IMR-90 (cell line): ENCODE results near the gene ABR. TPM values are rescaled to one million over a fixed set of nuclear protein-coding genes. Genes with fewer than 3 reads are reported as not detected.

ENCODE experiments used
- ATAC-seq: fragments of 200-7000 bp; cut with Tn5 transposase; 2 replicates; pipeline ENCODE4 v1.9.1; 2020; ENCODE audit warnings: low read depth, mild to moderate bottlenecking, moderate library complexity
- BruUV-seq: library from RNA; stranded (reverse); fragments of 400-500 nt; replicated peaks from 2 replicates; lab custom pipeline; 2021; lab: Mats Ljungman, UMichigan
- CTCF ChIA-PET: fragments of 300-600 bp; formaldehyde crosslinking; extraction: SDS; loops from one replicate; lab custom pipeline; 2021; ENCODE audit warnings: antibody characterized with exemption; lab: Yijun Ruan, JAX
- POLR2A ChIA-PET: fragments of 300-600 bp; sonication (Branson Sonifier 250); formaldehyde crosslinking; loops from one replicate; lab custom pipeline; 2022; ENCODE audit warnings: antibody characterized with exemption; ENCODE audit not compliant: unreplicated experiment; lab: Charles Lee
- DNase-seq: peaks from one replicate; pipeline ENCODE4 v3.0.0; 2013
- H2AFZ ChIP-seq: replicated peaks from 2 replicates; pipeline ENCODE3; 2013; ENCODE audit warnings: low read length, mild to moderate bottlenecking; ENCODE audit not compliant: poor library complexity
- H2AK5ac ChIP-seq: 2 replicates; pipeline ENCODE4 v1.6.1; 2013; ENCODE audit warnings: low read depth, low read length, inconsistent platforms
- H2AK9ac ChIP-seq: replicated peaks from 2 replicates; pipeline ENCODE3; 2013; ENCODE audit warnings: mild to moderate bottlenecking, low read depth, low read length, moderate library complexity; ENCODE audit not compliant: poor library complexity
- H2BK120ac ChIP-seq: 2 replicates; pipeline ENCODE4 v1.6.1; 2013; ENCODE audit warnings: low read depth, low read length, inconsistent platforms
- H2BK15ac ChIP-seq: 3 replicates; pipeline ENCODE4 v1.6.1; 2013; ENCODE audit warnings: low read depth, low read length, inconsistent platforms
- H2BK20ac ChIP-seq: 2 replicates; pipeline ENCODE4 v1.6.1; 2013; ENCODE audit warnings: low read depth, mild to moderate bottlenecking, inconsistent platforms, low read length, moderate library complexity
- H2BK5ac ChIP-seq: 2 replicates; pipeline ENCODE4 v1.6.1; 2013; ENCODE audit warnings: mild to moderate bottlenecking, low read depth, low read length, inconsistent platforms; ENCODE audit not compliant: poor library complexity, severe bottlenecking
- H3K14ac ChIP-seq: replicated peaks from 2 replicates; pipeline ENCODE4 v1.6.1; 2013; ENCODE audit warnings: low read depth, low read length, inconsistent platforms
- H3K18ac ChIP-seq: 2 replicates; pipeline ENCODE4 v1.6.1; 2013; ENCODE audit warnings: low read depth, low read length, control low read depth
- H3K23ac ChIP-seq: 2 replicates; pipeline ENCODE4 v1.6.1; 2013; ENCODE audit warnings: low read depth, low read length, inconsistent platforms
- H3K27ac ChIP-seq: 2 replicates; pipeline ENCODE4 v1.5.1; 2013; ENCODE audit warnings: mild to moderate bottlenecking, control low read depth, low read length; ENCODE audit not compliant: insufficient read depth
- H3K27me3 ChIP-seq: 2 replicates; pipeline ENCODE4 v1.6.1; 2013; ENCODE audit warnings: low read length; ENCODE audit not compliant: control insufficient read depth, insufficient read depth
- H3K36me3 ChIP-seq: 2 replicates; pipeline ENCODE4 v1.6.1; 2013; ENCODE audit warnings: low read length, mixed read lengths; ENCODE audit not compliant: control insufficient read depth, insufficient read depth
- H3K4ac ChIP-seq: 2 replicates; pipeline ENCODE4 v1.6.1; 2013; ENCODE audit warnings: low read depth, low read length, inconsistent platforms
- H3K4me1 ChIP-seq: 2 replicates; pipeline ENCODE4 v1.6.1; 2013; ENCODE audit warnings: low read length, mixed read lengths; ENCODE audit not compliant: control insufficient read depth, insufficient read depth
- H3K4me2 ChIP-seq: 2 replicates; pipeline ENCODE4 v1.6.1; 2013; ENCODE audit warnings: low read depth, mild to moderate bottlenecking, control low read depth, low read length, moderate library complexity
- H3K4me3 ChIP-seq: 2 replicates; pipeline ENCODE4 v1.5.1; 2013; ENCODE audit warnings: low read depth, mild to moderate bottlenecking, control low read depth, low read length, moderate library complexity; ENCODE audit not compliant: insufficient read depth
- H3K56ac ChIP-seq: 2 replicates; pipeline ENCODE4 v1.6.1; 2013; ENCODE audit warnings: low read length, inconsistent platforms; ENCODE audit not compliant: insufficient read depth; ENCODE audit errors: extremely low read depth
- H3K79me1 ChIP-seq, 2 experiments: 2 replicates each; pipeline ENCODE4 v1.6.1; 2013; ENCODE audit warnings: low read length in 2 of 2, inconsistent platforms in 1 of 2, low read depth in 1 of 2
- H3K9ac ChIP-seq: 2 replicates; pipeline ENCODE4 v1.6.1; 2013; ENCODE audit warnings: low read depth, low read length, control low read depth
- H3K9me1 ChIP-seq: 2 replicates; pipeline ENCODE4 v1.6.1; 2013; ENCODE audit warnings: low read length, inconsistent platforms; ENCODE audit not compliant: insufficient read depth
- H3K9me3 ChIP-seq: 2 replicates; pipeline ENCODE4 v1.6.1; 2013; ENCODE audit warnings: low read length; ENCODE audit not compliant: control insufficient read depth, insufficient read depth
- H4K20me1 ChIP-seq: 2 replicates; pipeline ENCODE4 v1.6.1; 2013; ENCODE audit warnings: low read length, inconsistent platforms; ENCODE audit not compliant: insufficient read depth
- H4K5ac ChIP-seq: 2 replicates; pipeline ENCODE4 v1.6.1; 2013; ENCODE audit warnings: mild to moderate bottlenecking, low read depth, low read length, control low read depth
- H4K8ac ChIP-seq, 2 experiments: 2 replicates each; pipeline ENCODE4 v1.6.1; 2013; ENCODE audit warnings: low read depth in 2 of 2, low read length in 2 of 2, control low read depth in 1 of 2, inconsistent platforms in 1 of 2
- H4K91ac ChIP-seq: 2 replicates; pipeline ENCODE4 v1.6.1; 2013; ENCODE audit warnings: low read depth, low read length, inconsistent platforms; ENCODE audit not compliant: insufficient read depth
- MAFK ChIP-seq: IDR thresholded peaks from 2 replicates; pipeline ENCODE4 v1.6.1; 2012; ENCODE audit warnings: low read depth, low read length, improper control_type of control experiment
- MAZ ChIP-seq: IDR thresholded peaks from 2 replicates; pipeline ENCODE4 v1.6.1; 2012; ENCODE audit warnings: low read depth, mild to moderate bottlenecking, low read length, improper control_type of control experiment, moderate library complexity, borderline replicate concordance
- RCOR1 ChIP-seq: IDR thresholded peaks from 2 replicates; pipeline ENCODE4 v1.6.1; 2012; ENCODE audit warnings: mild to moderate bottlenecking, low read length, improper control_type of control experiment; ENCODE audit not compliant: insufficient replicate concordance
- WGBS, 2 experiments: methylation state at CpG; one replicate each; pipeline versions ENCODE4 v1.1.5 to v1.1.7; 2013; ENCODE audit warnings: missing lambda C conversion rate in 2 of 2; ENCODE audit not compliant: insufficient read length in 1 of 2; ENCODE audit errors: extremely low coverage in 2 of 2; 5-methylcytosine and 5-hydroxymethylcytosine counted together
- dilution Hi-C: fragments of 300-500 bp; cut with HindIII; formaldehyde crosslinking; loops from one replicate; pipeline ENCODE4 v1.14.3; 2018; ENCODE audit warnings: low sequenced_read_pairs; ENCODE audit not compliant: unreplicated experiment
- in situ Hi-C: fragments of 300-500 bp; cut with MboI; formaldehyde crosslinking; loops from 3 replicates; pipeline ENCODE4 v1.14.3; 2019; ENCODE audit warnings: low sequenced_read_pairs, inconsistent platforms, mixed read lengths
- intact Hi-C: fragments of 100-400 bp; cut with micrococcal nuclease; formaldehyde crosslinking; loops from 2 replicates; pipeline ENCODE4 v1.10.0; 2022
- polyA plus RNA-seq, 3 experiments: library from polyadenylated mRNA; depleted of rRNA; stranded (reverse); fragments of >200 nt; gene quantifications; 2 replicates each; pipeline ENCODE4 v1.2.3, GENCODE V29; 2012; ENCODE audit warnings: low replicate concordance in 1 of 3
- total RNA-seq: library from RNA; depleted of rRNA; stranded (reverse); fragments of >200 nt; gene quantifications from 2 replicates; pipeline ENCODE4 v1.2.3, GENCODE V29; 2012

Gene ABR
- total and polyA plus RNA-seq, 2 of the 4 experiments (the other 2 are of a cell fraction): 28.3 to 79.7 TPM

DNA sequence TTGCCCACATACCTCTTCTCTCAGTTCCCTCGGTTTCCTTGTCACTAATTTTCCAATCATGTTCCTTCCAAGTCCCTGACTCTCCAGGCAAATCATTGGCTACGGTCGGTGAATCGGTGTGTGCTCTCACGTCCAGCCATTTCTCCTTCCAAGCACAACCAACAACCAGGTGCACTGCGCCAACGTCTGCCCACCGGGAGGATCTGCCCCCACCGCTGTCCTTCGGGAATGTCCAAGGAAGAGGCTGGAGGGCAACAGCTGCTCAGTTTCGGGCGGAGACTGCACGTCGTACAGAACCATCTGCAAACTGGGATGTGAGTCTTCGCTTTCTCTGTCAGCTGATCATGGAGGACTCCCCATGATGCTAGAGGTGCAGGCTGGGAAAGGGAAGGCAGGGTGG is 191.8 kb downstream of the ABR start:
- no peaks in the 10 kb centered on the region for H3K79me1 ChIP-seq
- no peaks in the 10 kb centered on the region for H3K36me3 ChIP-seq
- dilution Hi-C loops (loop anchor here (25.0 kb wide), 1 partner anchor 201 kb away; the partner anchor contains the start of genes GLOD4 and MRM3), intact Hi-C loops (no loop called here), in situ Hi-C loops (no loop called here)
- no peaks in the 10 kb centered on the region for H3K27me3 ChIP-seq
- ChIA-PET CTCF (no interaction called here), POLR2A (no interaction called here)
- no peak overlapping the region for H3K23ac ChIP-seq
- H3K4me1 ChIP-seq: no peaks in the 10 kb centered on the region
- ATAC-seq (no peak), DNase-seq (no peak)
- H3K9me1 ChIP-seq: no peaks in the 10 kb centered on the region
- H2BK120ac ChIP-seq: no peak overlapping the region
- H3K18ac ChIP-seq: no peak overlapping the region
- no peaks in the 10 kb centered on the region for H4K20me1 ChIP-seq
- no peak overlapping the region for H2AFZ ChIP-seq
- H3K14ac ChIP-seq: no peak overlapping the region
- H3K4ac ChIP-seq: no peak overlapping the region
- H3K9ac ChIP-seq: no peak overlapping the region
- no peak overlapping the region for H4K5ac ChIP-seq
- H2BK15ac ChIP-seq: no peak overlapping the region
- no peak overlapping the region for H2AK5ac ChIP-seq
- no peak overlapping the region for H2BK5ac ChIP-seq
- no peak overlapping the region for H2AK9ac ChIP-seq
- H4K8ac ChIP-seq: no peak overlapping the region
- WGBS, 2 experiments: 97% methylated on average over 6 of the region's 15 CpGs; no CpG with 5 or more reads in 1 of the 2 experiments
- BruUV-seq: no TSS peak
- no peak overlapping the region for H3K4me3 ChIP-seq
- TF ChIP-seq RCOR1 (no peak), MAZ (no peak), MAFK (no peak)
- H3K27ac ChIP-seq: no peak overlapping the region
- no peak overlapping the region for H3K56ac ChIP-seq
- no peak overlapping the region for H4K91ac ChIP-seq
- H2BK20ac ChIP-seq: no peak overlapping the region
- no peaks in the 10 kb centered on the region for H3K9me3 ChIP-seq
- H3K4me2 ChIP-seq: no peak overlapping the region
